CD4-positive, alpha-beta T cell treated with Interleukin-12 subunit alpha and Interleukin-12 subunit beta, for 1 hour (primary cell): Measurements from ENCODE around the gene KIF7.
"Not testable (repeated sequence)": the region's sequence is repeated elsewhere in the genome, so short reads cannot be mapped to it uniquely, and the experiment has no call there.

Experiments used
- DNase-seq: peaks from one replicate; pipeline ENCODE4 v3.0.0-alpha.2; 2020

Gene KIF7

GRCh38 chr15:89615135-89615534 is 40.1 kb downstream of the KIF7 start:
- no peak for DNase-seq

- DNase-seq = no peak
These were observed 41.1 kb downstream of the KIF7 start for GRCh38 chr15:89614164-89614563.

DNA sequence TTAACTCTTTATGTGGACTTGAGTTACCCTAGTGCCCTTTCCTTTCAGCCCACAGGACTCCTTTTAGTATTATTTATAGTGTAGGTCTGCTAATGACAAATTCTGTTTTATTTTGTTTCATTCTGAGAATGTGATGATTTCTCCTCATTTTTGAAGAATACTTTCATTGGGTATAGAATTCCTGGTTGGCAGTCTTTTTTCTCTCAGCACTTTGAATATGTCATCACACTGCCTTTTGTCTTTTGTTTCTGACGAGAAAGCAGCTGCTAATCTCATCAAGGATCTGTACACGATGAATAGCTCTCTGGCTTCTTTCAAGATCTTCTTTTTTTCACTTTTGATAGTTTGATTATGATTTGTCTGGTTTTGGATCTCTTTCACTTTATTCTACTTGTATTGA is 42.2 kb downstream of the KIF7 start:
- DNase-seq = no peak

GRCh38 chr15:89611317-89611716 is 44.0 kb downstream of the KIF7 start:
- no peak for DNase-seq

DNA sequence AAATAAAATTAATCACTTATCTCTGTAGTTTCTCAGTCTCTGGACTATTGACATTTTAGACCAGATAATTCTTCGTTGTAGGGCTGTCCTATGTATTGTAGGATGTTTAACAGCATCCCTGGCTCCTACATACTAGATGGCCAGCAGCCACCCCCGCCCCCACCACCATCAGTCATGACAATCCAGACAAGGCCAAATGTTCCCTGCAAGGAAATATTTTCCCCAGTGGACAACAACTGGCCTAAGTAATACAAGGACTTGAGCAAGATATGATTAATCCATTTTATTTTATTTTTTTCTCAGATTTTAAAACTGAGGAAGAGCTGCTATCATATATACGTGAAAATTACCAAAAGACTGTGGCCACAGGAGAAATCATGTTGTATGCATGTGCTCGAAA is 56.2 kb downstream of the KIF7 start:
- no peak for DNase-seq

- DNase-seq = no peak
These were observed 62.2 kb downstream of the KIF7 start for GRCh38 chr15:89593018-89593417.

DNA sequence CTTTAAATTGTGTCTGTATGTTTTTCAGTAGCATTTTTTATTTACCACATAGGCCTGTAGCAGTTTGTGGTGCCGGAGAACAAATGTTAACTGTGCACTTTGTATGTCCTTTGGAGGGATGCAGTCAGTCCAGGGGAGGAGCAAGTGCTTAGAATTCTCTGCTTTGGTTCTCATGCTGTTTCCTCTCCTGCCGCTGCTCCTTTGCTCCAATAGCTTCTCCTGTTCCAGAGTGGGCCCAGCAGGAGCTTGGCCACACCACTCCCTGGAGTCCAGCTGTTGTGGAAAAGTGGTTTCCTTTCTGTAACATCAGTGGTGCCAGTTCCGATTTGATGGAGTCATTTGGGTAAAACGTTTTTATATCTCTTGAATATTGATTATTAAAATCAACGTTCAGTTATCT is 63.4 kb downstream of the KIF7 start:
- DNase-seq = no peak

DNA sequence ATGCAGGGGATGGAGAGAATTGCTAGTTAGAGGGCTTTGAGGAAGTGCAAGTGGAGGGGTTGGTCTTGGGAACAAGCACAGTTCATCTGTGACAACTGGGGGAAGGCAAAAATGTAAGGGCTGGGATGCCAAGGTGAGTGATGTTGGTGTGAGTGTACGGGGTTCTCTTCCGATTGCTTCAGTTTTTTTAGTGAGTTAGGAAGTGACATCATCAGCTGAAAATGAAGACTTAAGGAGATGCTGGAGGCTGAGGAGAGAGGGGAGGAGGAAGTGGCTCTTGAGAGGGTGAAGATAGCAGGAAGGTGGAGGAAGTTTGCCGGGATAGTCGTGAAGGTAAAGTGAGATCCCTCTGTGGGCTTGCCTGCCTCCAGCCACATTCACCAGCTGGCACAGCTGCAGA is 67.3 kb downstream of the KIF7 start:
- DNase-seq = no peak

DNA sequence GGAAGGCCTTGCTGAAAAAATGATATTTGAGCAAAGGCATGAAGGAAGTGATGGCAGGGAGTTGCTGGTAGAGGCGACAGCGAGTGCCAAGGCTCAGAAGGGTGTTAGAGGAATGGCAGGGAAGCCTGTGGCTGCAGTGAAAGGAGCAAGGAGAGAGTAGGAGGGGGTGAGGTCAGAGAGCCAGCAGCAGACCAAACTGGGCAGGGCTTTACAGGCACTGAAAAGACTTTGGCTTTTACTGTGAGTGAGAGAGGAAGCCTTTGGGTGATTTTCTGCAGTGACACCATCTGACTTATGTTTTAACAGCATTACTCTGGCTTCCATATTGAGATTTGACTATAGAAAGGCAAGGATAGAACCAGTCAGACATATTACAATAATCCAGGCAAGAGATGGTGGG is 68.6 kb downstream of the KIF7 start:
- DNase-seq = no peak

GRCh38 chr15:89580747-89581146 is 74.5 kb downstream of the KIF7 start:
- not testable (repeated sequence) for DNase-seq

DNA sequence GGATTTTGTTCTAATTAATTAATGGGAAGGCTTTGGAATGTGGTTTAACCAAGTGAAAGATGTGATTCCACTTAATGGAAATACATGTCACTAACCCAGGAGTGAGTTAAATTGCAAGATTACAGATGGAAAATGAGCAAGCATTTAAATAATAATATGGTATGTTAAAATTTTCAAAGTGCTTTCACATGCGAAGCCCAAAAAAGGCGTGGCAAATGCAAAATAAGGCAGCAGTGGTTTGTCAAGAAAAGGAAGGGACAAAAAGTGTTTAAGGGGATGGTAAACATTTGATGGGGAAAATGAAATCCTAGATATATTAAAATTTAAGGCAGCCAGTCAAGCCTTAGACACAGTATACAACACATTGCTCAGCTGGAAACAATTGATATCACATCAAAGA is 77.1 kb downstream of the KIF7 start:
- no peak for DNase-seq
